Body of pancreas (tissue), 4 donors: ENCODE measurements around the gene SNX19. TPM values are rescaled to one million over a fixed set of nuclear protein-coding genes. Genes with fewer than 3 reads are reported as not detected.
A peak's percentile ranks its signal among the peaks of the same experiment; 100 is the strongest.

Experiments used
- ATAC-seq: fragments of 150-250 bp; one replicate; pipeline ENCODE4 v1.9.1; 2016
- DNase-seq, 4 donors: peaks; one replicate each; pipeline ENCODE4 v3.0.0-alpha.2; 2019
- H3K27ac ChIP-seq, 4 donors: fragments of 200-600 bp; sonication (generic); 1 replicate in 3 of 4; 2 replicates in 1 of 4; pipeline versions ENCODE4 v1.5.1 to v1.6.1; 2016 to 2019; ENCODE audit warnings: mild to moderate bottlenecking in 1 of 4, mixed read lengths in 1 of 4, moderate library complexity in 1 of 4
- H3K27me3 ChIP-seq, 2 donors: fragments of 200-600 bp; sonication (generic); one replicate each; pipeline ENCODE4 v1.6.0; 2016; ENCODE audit warnings: mild to moderate bottlenecking in 1 of 2
- H3K36me3 ChIP-seq, 2 donors: fragments of 200-600 bp; sonication (generic); replicated peaks in 1 of 2; 2 replicates each; pipeline ENCODE4 v1.5.1; 2016; ENCODE audit warnings: low read depth in 2 of 2; ENCODE audit not compliant: insufficient read depth in 1 of 2
- H3K4me1 ChIP-seq: fragments of 200-600 bp; sonication (generic); one replicate; pipeline ENCODE4 v1.6.0; 2016
- H3K4me3 ChIP-seq, 2 donors: fragments of 200-600 bp; sonication (generic); 1 replicate in 1 of 2; 2 replicates in 1 of 2; pipeline ENCODE4 v1.5.1; 2016 to 2019
- H3K9me3 ChIP-seq, 3 donors: fragments of 200-600 bp; sonication (generic); 1 replicate in 2 of 3; 2 replicates in 1 of 3; pipeline ENCODE4 v1.5.1; 2016
- CTCF ChIP-seq, 7 experiments: fragments of 450-650 bp in 4 of 7; fragments of 200-600 bp in 3 of 7; sonication (generic) in 3 of 7; IDR thresholded peaks; one replicate each; pipeline ENCODE4 v1.5.1; 2016 to 2019; ENCODE audit warnings: antibody characterized with exemption in 7 of 7
- POLR2A ChIP-seq, 3 donors: fragments of 450-650 bp; IDR thresholded peaks; one replicate each; pipeline ENCODE4 v1.6.1; 2016; ENCODE audit warnings: antibody characterized with exemption in 3 of 3, mild to moderate bottlenecking in 2 of 3
- WGBS, 2 donors: methylation state at CpG; one replicate each; pipeline ENCODE4 v1.1.5; 2017; 5-methylcytosine and 5-hydroxymethylcytosine counted together
- intact Hi-C: fragments of 100-400 bp; cut with DNase I; formaldehyde crosslinking; loops from one replicate; pipeline ENCODE4 v1.15.1; 2023
- total RNA-seq, 2 donors: library from RNA; depleted of rRNA; stranded (reverse); fragments of >200 nt; gene quantifications; one replicate each; pipeline ENCODE4 v1.1.0, GENCODE V29; 2016

The SNX19 gene
- total RNA-seq = 100 to 1,000 TPM in 1 of 2 donors, 10 to 100 TPM in 1; 58.4 to 245 TPM

GRCh38 chr11:130916238-130916855, at the start of gene SNX19:
TSS of gene SNX19 (minus strand) at chr11:130916479. CDS start at chr11:130915939, 540 bp downstream.
- Histone ChIP-seq H3K27me3 (no peaks in the 10 kb centered on the region), H3K36me3 (peaks cover 0 to 3% of the 10 kb centered on the region in 2 donors), H3K4me1 (peaks cover 37% of the 10 kb centered on the region), H3K27ac (peak within 1 kb of the TSS; percentile 59 to 89 (median 73)), H3K4me3 (peak within 1 kb of the TSS; percentile 95 to 99), H3K9me3 (no peaks in the 10 kb centered on the region)
- DNase-seq (peak; percentile 92 to 94 (median 93)), ATAC-seq (peak; percentile 99)
- 0 to 4% methylated on average over 7 to 72 of the region's 72 CpGs for WGBS, 2 donors
- TF ChIP-seq POLR2A (IDR thresholded peaks at IDR 0.05) = peak; percentile 93 to 95 (median 93)
- peak; percentile 88 to 100 (median 97) for TF ChIP-seq CTCF (IDR thresholded peaks at IDR 0.05)
- intact Hi-C loops = no loop called here

- Histone ChIP-seq H3K27me3 (no peaks in the 10 kb centered on the region), H3K27ac (no peak overlapping the region), H3K4me1 (no peaks in the 10 kb centered on the region), H3K4me3 (no peak overlapping the region), H3K36me3 (no peaks in the 10 kb centered on the region), H3K9me3 (no peaks in the 10 kb centered on the region)
- intact Hi-C loops = no loop called here
- no peak for ATAC-seq
- TF ChIP-seq POLR2A (IDR thresholded peaks at IDR 0.05) (no peak), CTCF (IDR thresholded peaks at IDR 0.05) (no peak)
- DNase-seq = no peak
- WGBS, 2 donors = 68 to 77% methylated on average over 6 of the region's 6 CpGs
Measured at GRCh38 chr11:130964058-130964792, 47.9 kb upstream of the SNX19 start.

GRCh38 chr11:130947889-130948288, 31.6 kb upstream of the SNX19 start:
- no peak for DNase-seq
- intact Hi-C loops = no loop called here
- Histone ChIP-seq H3K27ac (no peak overlapping the region), H3K9me3 (no peaks in the 10 kb centered on the region), H3K27me3 (no peaks in the 10 kb centered on the region), H3K4me1 (no peaks in the 10 kb centered on the region), H3K4me3 (no peak overlapping the region), H3K36me3 (no peaks in the 10 kb centered on the region)
- no peak for ATAC-seq
- TF ChIP-seq POLR2A (IDR thresholded peaks at IDR 0.05) = no peak
- 61 to 64% methylated on average over 6 of the region's 6 CpGs for WGBS, 2 donors

- WGBS, 2 donors = 61 to 69% methylated on average over 6 of the region's 6 CpGs
- H3K9me3 ChIP-seq = no peaks in the 10 kb centered on the region
- TF ChIP-seq POLR2A (IDR thresholded peaks at IDR 0.05) (no peak), CTCF (IDR thresholded peaks at IDR 0.05) (no peak)
- H3K36me3 ChIP-seq = no peaks in the 10 kb centered on the region
- no peaks in the 10 kb centered on the region for H3K27me3 ChIP-seq
- ATAC-seq (no peak), DNase-seq (no peak)
- no peak overlapping the region for H3K27ac ChIP-seq
- intact Hi-C loops = no loop called here
- H3K4me3 ChIP-seq = no peak overlapping the region
- H3K4me1 ChIP-seq = no peaks in the 10 kb centered on the region
Measured at GRCh38 chr11:130947481-130947880, 31.2 kb upstream of the SNX19 start.

- H3K9me3 ChIP-seq = no peaks in the 10 kb centered on the region
- no peaks in the 10 kb centered on the region for H3K4me1 ChIP-seq
- no peak for ATAC-seq
- TF ChIP-seq POLR2A (IDR thresholded peaks at IDR 0.05) (no peak), CTCF (IDR thresholded peaks at IDR 0.05) (no peak)
- H3K27me3 ChIP-seq = no peaks in the 10 kb centered on the region
- WGBS, 2 donors = 46 to 63% methylated on average over 3 of the region's 3 CpGs
- no peak overlapping the region for H3K27ac ChIP-seq
- H3K36me3 ChIP-seq = no peaks in the 10 kb centered on the region
- no peak overlapping the region for H3K4me3 ChIP-seq
- intact Hi-C loops = no loop called here
- DNase-seq = no peak
Measured at GRCh38 chr11:130947058-130947457, 30.8 kb upstream of the SNX19 start.
